NCI-H2081 (cell line): ENCODE data around the gene GOLGA3.

Experiments
- DNase-seq, 2 experiments: peaks; one replicate each; lab custom pipeline; 2025; lab: John Stamatoyannopoulos, UW

The GOLGA3 gene

DNA sequence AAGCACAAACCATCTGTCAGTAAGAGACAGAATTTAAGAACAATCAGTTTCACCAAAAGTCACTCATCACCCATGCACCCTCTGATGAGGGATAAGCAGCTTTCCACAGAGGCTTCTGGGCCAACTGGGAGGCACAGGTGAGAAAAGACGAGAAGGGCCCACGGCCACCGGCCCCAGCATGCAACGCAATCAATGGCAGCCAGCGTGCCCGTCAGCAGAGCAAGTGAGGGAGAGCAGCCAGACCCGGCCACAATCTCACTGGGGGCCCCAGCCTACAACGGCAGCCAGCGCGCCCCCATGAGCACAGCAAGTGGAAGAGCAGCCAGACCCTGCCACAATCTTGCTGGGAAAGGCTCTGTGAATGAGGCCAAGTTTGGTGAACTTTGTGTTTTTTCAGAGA is 80.3 kb downstream of the GOLGA3 start:
- DNase-seq: no peak

DNA sequence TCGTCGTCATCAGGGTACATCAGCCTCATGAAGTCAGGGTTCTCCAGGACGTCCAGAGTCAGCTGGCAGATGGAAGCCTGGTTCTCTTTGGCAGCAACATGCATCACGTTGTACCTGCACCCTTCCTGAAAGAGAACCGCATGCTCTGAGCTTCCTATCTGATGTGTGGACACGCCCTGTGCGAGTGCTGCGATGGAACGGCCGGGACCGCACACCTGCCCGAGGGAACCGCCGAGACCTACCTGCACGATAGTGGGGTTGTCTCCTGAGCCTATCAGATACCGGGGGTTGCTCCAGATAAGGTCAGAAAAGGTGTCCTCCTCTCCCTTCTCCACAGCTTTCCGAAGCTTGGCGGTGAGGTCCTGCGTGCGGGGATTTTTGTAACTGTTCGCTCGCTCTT is 80.8 kb downstream of the GOLGA3 start:
- no peak for DNase-seq

- DNase-seq: no peak
Measured at GRCh38 chr12:132747395-132747794, 81.3 kb downstream of the GOLGA3 start.

- DNase-seq: no peak
Measured at GRCh38 chr12:132746613-132747012, 82.1 kb downstream of the GOLGA3 start.

- no peak for DNase-seq
Measured at GRCh38 chr12:132743831-132744230, 84.8 kb downstream of the GOLGA3 start.

GRCh38 chr12:132741620-132742019 is 87.0 kb downstream of the GOLGA3 start:
- DNase-seq: no peak

DNA sequence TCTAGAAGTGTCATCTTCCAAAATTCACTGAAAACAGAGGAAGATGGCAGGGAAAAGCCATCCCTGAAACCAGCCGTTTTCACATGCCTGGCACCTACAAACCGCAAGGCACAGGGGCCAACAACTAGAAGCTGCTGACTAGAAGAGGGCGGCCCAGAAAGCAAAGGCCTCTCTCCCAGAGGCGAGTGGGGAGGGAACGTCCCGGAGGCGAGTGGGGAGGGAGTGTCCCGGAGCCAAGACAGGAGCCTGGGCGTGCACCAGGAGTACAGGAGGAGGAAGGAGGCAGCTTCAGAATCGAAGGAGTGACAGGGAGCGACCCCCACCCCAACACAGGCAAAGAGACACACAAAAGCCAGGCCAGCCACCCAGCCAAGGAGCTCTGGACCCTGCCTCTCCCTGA is 88.0 kb downstream of the GOLGA3 start:
- DNase-seq: no peak

- DNase-seq: no peak
Measured at GRCh38 chr12:132740313-132740646, 88.4 kb downstream of the GOLGA3 start.

GRCh38 chr12:132739600-132740312 is 88.9 kb downstream of the GOLGA3 start:
- DNase-seq: no peak

GRCh38 chr12:132736913-132737312 is 91.8 kb downstream of the GOLGA3 start:
- no peak for DNase-seq

DNA sequence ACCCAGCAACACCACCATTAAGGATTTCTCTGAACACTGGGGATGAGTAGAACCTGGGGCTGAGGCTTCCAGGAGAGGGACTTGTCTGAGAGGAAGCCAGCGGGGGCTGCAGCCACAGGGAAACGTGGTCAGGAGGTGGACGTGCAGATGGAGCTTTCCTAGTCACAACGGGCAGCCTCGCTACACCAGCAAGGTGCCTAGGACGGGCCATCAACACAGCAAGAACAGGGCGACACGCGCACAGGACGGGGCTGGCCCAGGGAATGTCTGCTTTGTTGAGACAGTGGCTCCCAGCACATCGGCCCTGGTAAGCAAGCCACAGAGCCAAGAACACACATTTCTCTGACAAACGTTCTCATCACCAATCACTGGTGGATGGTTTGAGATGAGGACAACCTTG is 92.3 kb downstream of the GOLGA3 start:
- no peak for DNase-seq

- DNase-seq: no peak
Measured at GRCh38 chr12:132735496-132735895, 93.2 kb downstream of the GOLGA3 start.

GRCh38 chr12:132734206-132734605 is 94.5 kb downstream of the GOLGA3 start:
- no peak for DNase-seq

GRCh38 chr12:132731574-132731973 is 97.1 kb downstream of the GOLGA3 start:
- no peak for DNase-seq

- DNase-seq: no peak
Measured at GRCh38 chr12:132730353-132730752, 98.3 kb downstream of the GOLGA3 start.

- no peak for DNase-seq
Measured at GRCh38 chr12:132729541-132730320, 98.9 kb downstream of the GOLGA3 start.

- DNase-seq: no peak
Measured at GRCh38 chr12:132728502-132728901, 100.2 kb downstream of the GOLGA3 start.

DNA sequence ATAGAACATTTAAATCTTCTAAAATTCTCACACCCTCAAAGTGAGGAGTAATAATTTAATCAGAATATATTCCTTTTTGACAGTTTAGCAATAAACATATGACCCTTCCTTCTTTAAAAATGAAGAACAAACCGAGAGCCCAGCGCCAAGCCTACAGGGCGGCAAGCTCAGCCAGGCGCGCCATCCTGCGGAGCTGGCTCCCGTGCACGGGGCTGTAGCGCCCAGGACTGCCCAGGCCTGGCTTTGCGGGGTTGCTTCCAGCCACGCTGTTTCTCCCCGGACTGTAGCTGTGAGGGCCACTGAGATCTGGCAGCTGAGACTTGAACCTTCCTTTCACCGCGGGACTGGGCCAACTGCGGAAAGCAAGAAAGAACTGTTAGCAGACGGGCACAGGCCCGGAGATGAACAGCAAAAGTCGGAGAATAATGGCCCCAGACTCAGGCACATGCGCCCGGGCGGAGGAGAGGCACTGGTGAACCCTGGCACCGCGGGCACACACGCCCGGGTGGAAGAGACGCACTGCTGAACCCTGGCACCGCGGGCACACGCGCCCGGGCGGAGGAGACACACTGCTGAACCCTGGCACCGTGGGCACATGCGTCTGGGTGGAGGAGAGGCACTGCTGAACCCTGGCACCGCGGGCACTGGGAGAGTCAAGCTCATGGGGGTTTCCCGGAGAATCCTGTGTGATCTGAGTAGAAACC is 101.4 kb downstream of the GOLGA3 start:
- no peak for DNase-seq

- no peak for DNase-seq
Measured at GRCh38 chr12:132726386-132726785, 102.3 kb downstream of the GOLGA3 start.

DNA sequence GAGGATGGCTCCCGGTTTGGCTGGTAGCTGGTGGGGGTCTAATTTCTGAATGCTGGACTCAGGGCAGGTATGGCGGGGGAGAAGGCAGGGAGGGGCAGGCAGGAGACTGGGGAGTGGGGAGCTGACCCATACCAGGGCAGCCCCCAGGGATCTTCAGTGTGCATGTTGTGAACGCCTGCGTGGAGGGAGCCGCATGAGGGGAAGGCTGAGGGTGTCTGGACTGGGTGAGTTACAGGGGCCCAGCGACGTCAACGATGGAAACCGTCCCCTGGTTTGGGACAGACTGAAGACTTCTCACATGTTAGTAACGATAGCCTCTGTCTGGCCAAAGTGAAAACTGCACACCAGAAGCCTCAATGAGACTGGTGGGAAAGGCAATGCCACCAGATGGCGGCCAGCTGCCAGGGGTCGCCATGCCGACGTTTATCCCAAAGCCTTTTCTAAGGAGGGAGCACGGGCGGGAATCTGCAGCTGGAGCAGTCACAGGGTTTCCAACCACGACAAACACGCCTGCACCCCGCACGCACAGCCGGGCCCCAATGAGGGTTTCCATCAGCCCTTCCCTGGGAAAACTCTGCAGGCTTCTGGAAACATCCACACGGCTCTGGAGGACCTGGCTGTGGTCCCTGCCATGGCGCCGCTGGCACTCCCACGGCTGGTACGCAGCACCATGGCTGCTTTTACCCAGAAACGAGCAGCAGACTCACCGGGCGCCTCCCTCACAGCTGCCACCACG is 104.0 kb downstream of the GOLGA3 start:
- DNase-seq: no peak

- DNase-seq: no peak
Measured at GRCh38 chr12:132723764-132724140, 104.9 kb downstream of the GOLGA3 start.

- no peak for DNase-seq
Measured at GRCh38 chr12:132723015-132723763, 105.5 kb downstream of the GOLGA3 start.
